Measurements from ENCODE around the gene YPEL1. TPM values are rescaled to one million over a fixed set of nuclear protein-coding genes. Genes with fewer than 3 reads are reported as not detected.

The YPEL1 gene
- total and polyA plus RNA-seq, 2 donors (not counting 1 experiment from before 2014, with no cell fraction given): 0.36 to 2.3 TPM

- Histone ChIP-seq H3K4me1 (ENCODE audit: control insufficient read depth, extremely low read depth, insufficient read depth, low read length) (no peaks in the 10 kb centered on the region), H3K36me3 (ENCODE audit: control insufficient read depth, insufficient read depth, low read length) (peaks cover 12% of the 10 kb centered on the region), H3K9me3 (ENCODE audit: control insufficient read depth, insufficient read depth, low read depth, low read length) (no peaks in the 10 kb centered on the region), H2AFZ (ENCODE audit: low read length) (no peak overlapping the region), H3K4me3 (replicated peaks in 1 of 4; ENCODE audit: control extremely low read depth in 1 of 4, insufficient read depth in 1 of 4, low read depth in 3 of 4, low read length in 4 of 4) (no peak overlapping the region), H3K9ac (ENCODE audit: insufficient read depth, low read length) (no peak overlapping the region), H3K27me3 (ENCODE audit: control insufficient read depth, insufficient read depth, low read length) (no peaks in the 10 kb centered on the region), H3K27ac (ENCODE audit: insufficient read depth, low read length) (no peak overlapping the region), H3K79me2 (ENCODE audit: control insufficient read depth, insufficient read depth, low read length) (peaks cover 9% of the 10 kb centered on the region), H3K4me2 (ENCODE audit: extremely low read depth, insufficient read depth, low read length) (no peak overlapping the region), H4K20me1 (ENCODE audit: control insufficient read depth, extremely low read depth, insufficient read depth, low read length) (no peaks in the 10 kb centered on the region)
- no peak for TF ChIP-seq EZH2 (IDR thresholded peaks at IDR 0.05; ENCODE audit: low read length, missing control alignments)
- TF ChIP-seq, protein P1, sequence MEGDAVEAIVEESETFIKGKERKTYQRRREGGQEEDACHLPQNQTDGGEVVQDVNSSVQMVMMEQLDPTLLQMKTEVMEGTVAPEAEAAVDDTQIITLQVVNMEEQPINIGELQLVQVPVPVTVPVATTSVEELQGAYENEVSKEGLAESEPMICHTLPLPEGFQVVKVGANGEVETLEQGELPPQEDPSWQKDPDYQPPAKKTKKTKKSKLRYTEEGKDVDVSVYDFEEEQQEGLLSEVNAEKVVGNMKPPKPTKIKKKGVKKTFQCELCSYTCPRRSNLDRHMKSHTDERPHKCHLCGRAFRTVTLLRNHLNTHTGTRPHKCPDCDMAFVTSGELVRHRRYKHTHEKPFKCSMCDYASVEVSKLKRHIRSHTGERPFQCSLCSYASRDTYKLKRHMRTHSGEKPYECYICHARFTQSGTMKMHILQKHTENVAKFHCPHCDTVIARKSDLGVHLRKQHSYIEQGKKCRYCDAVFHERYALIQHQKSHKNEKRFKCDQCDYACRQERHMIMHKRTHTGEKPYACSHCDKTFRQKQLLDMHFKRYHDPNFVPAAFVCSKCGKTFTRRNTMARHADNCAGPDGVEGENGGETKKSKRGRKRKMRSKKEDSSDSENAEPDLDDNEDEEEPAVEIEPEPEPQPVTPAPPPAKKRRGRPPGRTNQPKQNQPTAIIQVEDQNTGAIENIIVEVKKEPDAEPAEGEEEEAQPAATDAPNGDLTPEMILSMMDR (conservative IDR thresholded peaks at IDR 0.05 in 1 of 2, IDR thresholded peaks at IDR 0.05 in 1 of 2; ENCODE audit: low read depth in 1 of 2, low read length in 2 of 2): no peak
- DNase-seq (ENCODE audit: low read depth in 2 of 2): no peak
These were observed 63.4 kb downstream of the YPEL1 start for GRCh38 chr22:21672107-21672629.

- no peaks in the 10 kb centered on the region for H3K27me3 ChIP-seq (ENCODE audit: control insufficient read depth, insufficient read depth, low read length)
- no peaks in the 10 kb centered on the region for H3K4me1 ChIP-seq (ENCODE audit: control insufficient read depth, extremely low read depth, insufficient read depth, low read length)
- peaks cover 10% of the 10 kb centered on the region for H3K79me2 ChIP-seq (ENCODE audit: control insufficient read depth, insufficient read depth, low read length)
- H4K20me1 ChIP-seq (ENCODE audit: control insufficient read depth, extremely low read depth, insufficient read depth, low read length): no peaks in the 10 kb centered on the region
- TF ChIP-seq EZH2 (IDR thresholded peaks at IDR 0.05; ENCODE audit: low read length, missing control alignments): no peak
- TF ChIP-seq, protein P1 (conservative IDR thresholded peaks at IDR 0.05 in 1 of 2, IDR thresholded peaks at IDR 0.05 in 1 of 2; ENCODE audit: low read depth in 1 of 2, low read length in 2 of 2): no peak
- DNase-seq (ENCODE audit: low read depth in 2 of 2): no peak
- peaks cover 12% of the 10 kb centered on the region for H3K36me3 ChIP-seq (ENCODE audit: control insufficient read depth, insufficient read depth, low read length)
- no peak overlapping the region for H3K9ac ChIP-seq (ENCODE audit: insufficient read depth, low read length)
- H3K27ac ChIP-seq (ENCODE audit: insufficient read depth, low read length): no peak overlapping the region
- H3K4me3 ChIP-seq (replicated peaks in 1 of 4; ENCODE audit: control extremely low read depth in 1 of 4, insufficient read depth in 1 of 4, low read depth in 3 of 4, low read length in 4 of 4): no peak overlapping the region
- H2AFZ ChIP-seq (ENCODE audit: low read length): no peak overlapping the region
- no peak overlapping the region for H3K4me2 ChIP-seq (ENCODE audit: extremely low read depth, insufficient read depth, low read length)
- no peaks in the 10 kb centered on the region for H3K9me3 ChIP-seq (ENCODE audit: control insufficient read depth, insufficient read depth, low read depth, low read length)
These were observed 66.6 kb downstream of the YPEL1 start for GRCh38 chr22:21669026-21669425.

DNA sequence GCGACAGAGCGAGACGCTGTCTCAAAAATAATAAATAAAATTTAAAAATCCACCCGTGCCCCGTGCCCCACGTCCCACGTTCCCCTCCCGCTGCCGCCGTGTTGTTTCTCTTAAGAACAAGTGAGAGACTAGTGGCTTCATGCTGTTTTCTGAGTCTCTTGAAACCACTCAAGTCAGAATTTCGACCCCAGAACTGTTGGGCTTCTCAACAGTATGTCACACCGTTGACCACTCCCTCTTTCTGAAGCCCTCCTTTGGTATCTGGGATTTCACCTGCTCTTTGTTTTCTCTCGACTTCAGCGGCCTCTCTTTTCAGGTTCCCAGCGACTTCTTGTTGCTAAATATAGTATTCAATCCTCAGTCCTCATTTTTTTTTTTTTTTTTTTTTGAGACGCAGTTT is 68.8 kb downstream of the YPEL1 start:
- Histone ChIP-seq H3K79me2 (ENCODE audit: control insufficient read depth, insufficient read depth, low read length) (peaks cover 10% of the 10 kb centered on the region), H3K4me3 (replicated peaks in 1 of 4; ENCODE audit: control extremely low read depth in 1 of 4, insufficient read depth in 1 of 4, low read depth in 3 of 4, low read length in 4 of 4) (peak overlapping the region; percentile 46 to 90 (median 75)), H3K27ac (ENCODE audit: insufficient read depth, low read length) (peak overlapping the region; percentile 71), H3K9me3 (ENCODE audit: control insufficient read depth, insufficient read depth, low read depth, low read length) (no peaks in the 10 kb centered on the region), H2AFZ (ENCODE audit: low read length) (no peak overlapping the region), H3K36me3 (ENCODE audit: control insufficient read depth, insufficient read depth, low read length) (peaks cover 5% of the 10 kb centered on the region), H4K20me1 (ENCODE audit: control insufficient read depth, extremely low read depth, insufficient read depth, low read length) (no peaks in the 10 kb centered on the region), H3K4me2 (ENCODE audit: extremely low read depth, insufficient read depth, low read length) (peak overlapping the region; percentile 11), H3K9ac (ENCODE audit: insufficient read depth, low read length) (no peak overlapping the region), H3K27me3 (ENCODE audit: control insufficient read depth, insufficient read depth, low read length) (no peaks in the 10 kb centered on the region), H3K4me1 (ENCODE audit: control insufficient read depth, extremely low read depth, insufficient read depth, low read length) (no peaks in the 10 kb centered on the region)
- no peak for DNase-seq (ENCODE audit: low read depth in 2 of 2)
- TF ChIP-seq EZH2 (IDR thresholded peaks at IDR 0.05; ENCODE audit: low read length, missing control alignments): no peak
- TF ChIP-seq, protein P1 (conservative IDR thresholded peaks at IDR 0.05 in 1 of 2, IDR thresholded peaks at IDR 0.05 in 1 of 2; ENCODE audit: low read depth in 1 of 2, low read length in 2 of 2): no peak

All from fibroblast of lung (primary cell).